ENCODE results near the gene HCAR2.
"Not testable (repeated sequence)": the region's sequence is repeated elsewhere in the genome, so short reads cannot be mapped to it uniquely, and the experiment has no call there.

Gene HCAR2

DNA sequence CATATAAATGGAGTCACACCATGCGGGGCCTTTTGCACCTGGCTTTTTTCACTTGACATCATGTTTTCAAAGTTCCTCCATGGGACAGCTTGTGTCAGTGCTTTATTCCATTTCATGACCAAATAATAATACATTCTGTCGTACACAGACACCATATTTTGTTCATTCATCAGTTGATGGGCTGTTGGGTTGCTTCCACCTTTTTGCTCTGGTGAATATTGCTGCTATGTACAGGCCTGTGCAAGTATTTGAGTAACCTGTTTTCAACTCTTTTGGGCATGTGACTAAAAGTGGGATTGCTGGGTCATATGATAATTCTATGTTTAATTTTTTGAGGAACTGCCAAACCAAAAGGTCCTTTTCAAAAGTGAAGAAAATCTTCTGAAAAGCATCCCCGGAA, 46.9 kb downstream of the HCAR2 start:
- no peak overlapping the region for H3K27ac Mint-ChIP-seq
- H3K27me3 Mint-ChIP-seq: no peaks in the 10 kb centered on the region
- no peak for ATAC-seq
- no peak overlapping the region for H3K4me3 Mint-ChIP-seq
- no peak for DNase-seq
- no peaks in the 10 kb centered on the region for H3K4me1 Mint-ChIP-seq
- no peaks in the 10 kb centered on the region for H3K9me3 Mint-ChIP-seq

GRCh38 chr12:122653291-122653690, 49.9 kb downstream of the HCAR2 start:
- not testable (repeated sequence) for H3K27ac Mint-ChIP-seq, H3K4me3 Mint-ChIP-seq, ATAC-seq, H3K9me3 Mint-ChIP-seq, DNase-seq, H3K4me1 Mint-ChIP-seq, H3K27me3 Mint-ChIP-seq

GRCh38 chr12:122651520-122652224, 51.5 kb downstream of the HCAR2 start:
- peaks cover 8% of the 10 kb centered on the region for H3K27me3 Mint-ChIP-seq
- ATAC-seq: no peak
- peaks cover 0 to 5% of the 10 kb centered on the region in 2 donors for H3K9me3 Mint-ChIP-seq
- peaks cover 13% of the 10 kb centered on the region for H3K4me1 Mint-ChIP-seq
- H3K4me3 Mint-ChIP-seq: no peak overlapping the region
- no peak for DNase-seq
- H3K27ac Mint-ChIP-seq: no peak overlapping the region

Data from stimulated activated naive CD8-positive, alpha-beta T cell treated with anti-CD3 and anti-CD28 coated beads, Interleukin-15, amount 100 ng/mL, for 72 hours (primary cell).